Endothelial cell of umbilical vein (primary cell): ENCODE data around the gene PFKL. TPM values are rescaled to one million over a fixed set of nuclear protein-coding genes. Genes with fewer than 3 reads are reported as not detected.

Experiments used
- BruUV-seq: library from RNA; stranded (reverse); fragments of 400-500 nt; replicated peaks from 2 replicates; lab custom pipeline; 2021; lab: Mats Ljungman, UMichigan
- CTCF ChIA-PET: fragments of 300-600, 350-600 bp; sonication (Branson Sonifier 250); formaldehyde crosslinking; loops from one replicate; lab custom pipeline; 2021; ENCODE audit warnings: antibody characterized with exemption, inconsistent platforms; lab: Charles Lee
- POLR2A ChIA-PET: fragments of 300-600, 350-600 bp; sonication (Branson Sonifier 250); formaldehyde crosslinking; loops from one replicate; lab custom pipeline; 2021; ENCODE audit warnings: antibody characterized with exemption, inconsistent platforms; lab: Charles Lee
- DNase-seq: peaks from one replicate; pipeline ENCODE4 v3.0.0-alpha.2; 2011; ENCODE audit warnings: low read depth, low spot score
- FAIRE-seq: peaks from 2 replicates; lab custom pipeline; 2011; peaks lifted over from hg19 to GRCh38; lab: Jason Lieb, UNC
- H2AFZ ChIP-seq: 2 replicates; pipeline ENCODE4 v1.6.0; 2012; ENCODE audit warnings: low read depth, low read length, control low read depth, inconsistent platforms
- H3K27ac ChIP-seq: 2 replicates; pipeline ENCODE4 v1.5.1; 2011; ENCODE audit warnings: low read depth, mild to moderate bottlenecking, control low read depth, low read length, moderate library complexity; ENCODE audit not compliant: insufficient read depth
- H3K27me3 ChIP-seq, 2 experiments: 2 replicates each; pipeline versions ENCODE4 v1.6.0 to v1.6.1; 2011; ENCODE audit warnings: low read length in 2 of 2, mixed read lengths in 1 of 2; ENCODE audit not compliant: control insufficient read depth in 2 of 2, insufficient read depth in 2 of 2
- H3K36me3 ChIP-seq, 2 experiments: 2 replicates in 1 of 2; 3 replicates in 1 of 2; pipeline ENCODE4 v1.5.1; 2011; ENCODE audit warnings: low read length in 2 of 2, mild to moderate bottlenecking in 1 of 2, moderate library complexity in 1 of 2; ENCODE audit not compliant: control insufficient read depth in 2 of 2, insufficient read depth in 2 of 2; ENCODE audit errors: extremely low read depth in 1 of 2
- H3K4me1 ChIP-seq: 3 replicates; pipeline ENCODE4 v1.5.1; 2011; ENCODE audit warnings: mild to moderate bottlenecking, low read length; ENCODE audit not compliant: control insufficient read depth, insufficient read depth; ENCODE audit errors: extremely low read depth
- H3K4me2 ChIP-seq: 2 replicates; pipeline ENCODE4 v1.6.1; 2011; ENCODE audit warnings: low read length, control low read depth, mixed read lengths; ENCODE audit not compliant: insufficient read depth
- H3K4me3 ChIP-seq, 3 experiments: fragments of 200-600 bp in 1 of 3; sonication (generic), shearing (Covaris generic) in 1 of 3; replicated peaks in 1 of 3; 2 replicates each; pipeline ENCODE4 v1.5.1; 2011 to 2016; ENCODE audit warnings: control low read depth in 3 of 3, low read length in 3 of 3, mild to moderate bottlenecking in 2 of 3, inconsistent platforms in 1 of 3, low read depth in 1 of 3, moderate library complexity in 1 of 3; ENCODE audit not compliant: insufficient read depth in 1 of 3
- H3K79me2 ChIP-seq: 2 replicates; pipeline ENCODE4 v1.6.0; 2012; ENCODE audit warnings: low read length, inconsistent platforms; ENCODE audit not compliant: control insufficient read depth, insufficient read depth
- H3K9ac ChIP-seq: replicated peaks from 2 replicates; pipeline ENCODE3; 2011; ENCODE audit warnings: low read length, control low read depth; ENCODE audit not compliant: insufficient read depth; ENCODE audit errors: extremely low read depth
- H3K9me1 ChIP-seq: replicated peaks from 3 replicates; pipeline ENCODE4 v1.6.0; 2011; ENCODE audit warnings: mild to moderate bottlenecking, low read length; ENCODE audit not compliant: control insufficient read depth, insufficient read depth; ENCODE audit errors: extremely low read depth
- H3K9me3 ChIP-seq: replicated peaks from 2 replicates; pipeline ENCODE4 v1.5.1; 2012; ENCODE audit warnings: low read length, inconsistent platforms; ENCODE audit not compliant: control insufficient read depth, insufficient read depth
- H4K20me1 ChIP-seq: replicated peaks from 2 replicates; pipeline ENCODE3; 2011; ENCODE audit warnings: mild to moderate bottlenecking, low read length; ENCODE audit not compliant: control insufficient read depth, insufficient read depth; ENCODE audit errors: extremely low read depth
- CTCF ChIP-seq, 2 donors: IDR thresholded peaks; 1 replicate in 1 of 2; 2 replicates in 1 of 2; pipeline ENCODE4 v1.5.1; 2011; ENCODE audit warnings: low read length in 2 of 2, mild to moderate bottlenecking in 2 of 2, moderate library complexity in 2 of 2, control low read depth in 1 of 2, inconsistent platforms in 1 of 2, low read depth in 1 of 2; ENCODE audit not compliant: insufficient read depth in 1 of 2; ENCODE audit errors: extremely low read depth in 1 of 2
- EZH2 ChIP-seq: IDR thresholded peaks from 2 replicates; pipeline ENCODE4 v1.6.1; 2012; ENCODE audit warnings: borderline replicate concordance, low read depth, mild to moderate bottlenecking, moderate library complexity, low read length, inconsistent platforms; ENCODE audit not compliant: severe bottlenecking
- FOS ChIP-seq: IDR thresholded peaks from 2 replicates; pipeline ENCODE4 v1.6.1; 2011; ENCODE audit warnings: mild to moderate bottlenecking, low read length, moderate library complexity, borderline replicate concordance; ENCODE audit not compliant: insufficient read depth
- GATA2 ChIP-seq: IDR thresholded peaks from 2 replicates; pipeline ENCODE4 v1.7.0; 2011; ENCODE audit warnings: low read depth, mild to moderate bottlenecking, moderate library complexity, mixed read lengths, low read length; ENCODE audit not compliant: insufficient read length, insufficient read depth
- JUN ChIP-seq: IDR thresholded peaks from 2 replicates; pipeline ENCODE4 v1.6.1; 2011; ENCODE audit warnings: borderline replicate concordance, low read depth; ENCODE audit not compliant: insufficient read length, insufficient read depth
- MAX ChIP-seq: IDR thresholded peaks from 2 replicates; pipeline ENCODE4 v1.6.1; 2011; ENCODE audit not compliant: insufficient read depth, insufficient read length
- MYC ChIP-seq: IDR thresholded peaks from one replicate; pipeline ENCODE4 v1.6.1; 2011; ENCODE audit warnings: mild to moderate bottlenecking, low read depth, low read length
- POLR2A ChIP-seq: IDR thresholded peaks from 2 replicates; pipeline ENCODE4 v1.6.1; 2012; ENCODE audit warnings: low read depth, mild to moderate bottlenecking, control low read depth, low read length
- POLR2AphosphoS5 ChIP-seq: IDR thresholded peaks from 2 replicates; pipeline ENCODE4 v1.6.1; 2012; ENCODE audit warnings: low read depth, mild to moderate bottlenecking, control low read depth, low read length, moderate library complexity; ENCODE audit not compliant: insufficient read depth
- dilution Hi-C: fragments of 300-500 bp; cut with MboI; formaldehyde crosslinking; loops from one replicate; pipeline ENCODE4 v1.15.0; 2019; ENCODE audit warnings: low sequenced_read_pairs; ENCODE audit not compliant: extremely low pct_ligation_motif_present
- intact Hi-C: fragments of 100-400 bp; cut with micrococcal nuclease; formaldehyde crosslinking; loops from one replicate; pipeline ENCODE4 v1.10.0; 2022
- polyA plus RNA-seq, 4 experiments: library from polyadenylated mRNA; depleted of rRNA in 3 of 4; stranded (reverse) in 3 of 4; unstranded in 1 of 4; fragments of >200 nt; gene quantifications; 2 replicates each; pipeline versions ENCODE4 v1.2.1 to v1.2.3, GENCODE V29; 2011 to 2012; ENCODE audit warnings: missing spikeins in 1 of 4
- total RNA-seq: library from RNA; stranded (reverse); gene quantifications from 2 replicates; pipeline ENCODE4 v1.2.3, GENCODE V29; 2021

PFKL gene
- total and polyA plus RNA-seq, 2 donors (not counting 3 experiments of a cell fraction or from before 2014, with no cell fraction given) = 137 to 154 TPM

GRCh38 chr21:44353191-44353970 lies 53.5 kb downstream of the PFKL start, which contains the start of gene TRPM2:
TRPM2 (plus strand) TSS chr21:44353621; CDS start chr21:44353701, 80 bp downstream.
- intact Hi-C loops (no loop called here), dilution Hi-C loops (no loop called here)
- H3K27me3 ChIP-seq = peaks cover 7 to 18% of the 10 kb centered on the region in 2 experiments
- no peaks in the 10 kb centered on the region for H3K4me1 ChIP-seq
- H3K4me3 ChIP-seq = no peak within 1 kb of the TSS
- no peak for DNase-seq
- no peaks in the 10 kb centered on the region for H3K79me2 ChIP-seq
- no peak for FAIRE-seq
- H3K9ac ChIP-seq = no peak within 1 kb of the TSS
- ChIA-PET CTCF (no interaction called here), POLR2A (no interaction called here)
- no peaks in the 10 kb centered on the region for H4K20me1 ChIP-seq
- H3K4me2 ChIP-seq = no peak within 1 kb of the TSS
- TF ChIP-seq POLR2A = no peak
- TF ChIP-seq FOS = no peak
- TF ChIP-seq GATA2 = no peak
- TF ChIP-seq JUN = no peak
- no peak for TF ChIP-seq POLR2AphosphoS5
- TF ChIP-seq MAX = no peak
- TF ChIP-seq MYC = no peak
- no peak for TF ChIP-seq EZH2
- no peak for TF ChIP-seq CTCF (IDR thresholded peaks at IDR 0.05; ENCODE audit: extremely low read depth in 1 of 2, insufficient read depth in 1 of 2, low read depth in 1 of 2, low read length in 2 of 2)
- H3K36me3 ChIP-seq = no peaks in the 10 kb centered on the region
- H2AFZ ChIP-seq = no peak within 1 kb of the TSS
- no peaks in the 10 kb centered on the region for H3K9me1 ChIP-seq
- no peaks in the 10 kb centered on the region for H3K9me3 ChIP-seq
- H3K27ac ChIP-seq = no peak within 1 kb of the TSS
- no TSS peak for BruUV-seq
